Gastrocnemius medialis (tissue), 4 donors: ENCODE data around the gene ZNF497. TPM values are rescaled to one million over a fixed set of nuclear protein-coding genes. Genes with fewer than 3 reads are reported as not detected.
A peak's percentile ranks its signal among the peaks of the same experiment; 100 is the strongest.
"Not testable (repeated sequence)": the region's sequence is repeated elsewhere in the genome, so short reads cannot be mapped to it uniquely, and the experiment has no call there.

Experiments used
- ATAC-seq, 2 donors: fragments of 150-250 bp; one replicate each; pipeline ENCODE4 v1.9.1; 2016
- DNase-seq, 2 donors: peaks; one replicate each; pipeline ENCODE4 v3.0.0-alpha.2; 2019
- H3K27ac ChIP-seq, 4 donors: fragments of 200-600 bp; sonication (generic); 1 replicate in 1 of 4; 2 replicates in 3 of 4; pipeline ENCODE4 v1.5.1; 2016 to 2018; ENCODE audit warnings: mild to moderate bottlenecking in 2 of 4, moderate library complexity in 1 of 4
- H3K27me3 ChIP-seq, 3 donors: fragments of 200-600 bp; sonication (generic) in 2 of 3; 1 replicate in 1 of 3; 2 replicates in 2 of 3; pipeline versions ENCODE4 v1.5.1 to v1.6.0; 2016 to 2019; ENCODE audit warnings: mild to moderate bottlenecking in 1 of 3, moderate library complexity in 1 of 3
- H3K36me3 ChIP-seq, 2 donors: fragments of 200-600 bp; sonication (generic) in 1 of 2; one replicate each; pipeline ENCODE4 v1.5.1; 2017 to 2018
- H3K4me1 ChIP-seq, 2 donors: fragments of 200-600 bp; sonication (generic) in 1 of 2; one replicate each; pipeline ENCODE4 v1.5.1; 2016 to 2017; ENCODE audit warnings: mild to moderate bottlenecking in 2 of 2
- H3K4me3 ChIP-seq, 4 donors: fragments of 200-600 bp; sonication (generic) in 3 of 4; 1 replicate in 1 of 4; 2 replicates in 3 of 4; pipeline ENCODE4 v1.5.1; 2016 to 2019; ENCODE audit warnings: mild to moderate bottlenecking in 2 of 4
- H3K9me3 ChIP-seq, 3 donors: fragments of 200-600 bp; sonication (generic) in 2 of 3; 1 replicate in 1 of 3; 2 replicates in 2 of 3; pipeline ENCODE4 v1.5.1; 2016 to 2019
- CTCF ChIP-seq, 5 experiments: fragments of 450-650 bp in 3 of 5; fragments of 200-600 bp in 2 of 5; sonication (generic) in 2 of 5; IDR thresholded peaks in 4 of 5; conservative IDR thresholded peaks in 1 of 5; 1 replicate in 4 of 5; 2 replicates in 1 of 5; pipeline ENCODE4 v1.5.1; 2016 to 2019; ENCODE audit warnings: antibody characterized with exemption in 5 of 5, mild to moderate bottlenecking in 3 of 5, moderate library complexity in 3 of 5
- POLR2A ChIP-seq, 2 donors: fragments of 450-650 bp; IDR thresholded peaks; one replicate each; pipeline ENCODE4 v1.6.1; 2017; ENCODE audit warnings: antibody characterized with exemption in 2 of 2, mild to moderate bottlenecking in 2 of 2, moderate library complexity in 2 of 2
- in situ Hi-C, 4 donors: fragments of 200-750 bp; cut with MboI; loops; one replicate each; pipeline versions ENCODE4 v1.15.0 to v1.8.0; 2017; ENCODE audit warnings: low sequenced_read_pairs in 4 of 4
- intact Hi-C: fragments of 100-400 bp; cut with DNase I; formaldehyde crosslinking; loops from one replicate; pipeline ENCODE4 v1.15.1; 2023; ENCODE audit warnings: low total_unique reads
- total RNA-seq, 4 donors: library from RNA; depleted of rRNA; stranded (reverse); fragments of >200 nt; gene quantifications; one replicate each; pipeline versions ENCODE4 v1.1.0 to v1.2.3, GENCODE V29; 2016

ZNF497 gene
- total RNA-seq, 4 donors from 2014 or later = 0.07 to 0.87 (median 0.36) TPM; not detected in 1

DNA sequence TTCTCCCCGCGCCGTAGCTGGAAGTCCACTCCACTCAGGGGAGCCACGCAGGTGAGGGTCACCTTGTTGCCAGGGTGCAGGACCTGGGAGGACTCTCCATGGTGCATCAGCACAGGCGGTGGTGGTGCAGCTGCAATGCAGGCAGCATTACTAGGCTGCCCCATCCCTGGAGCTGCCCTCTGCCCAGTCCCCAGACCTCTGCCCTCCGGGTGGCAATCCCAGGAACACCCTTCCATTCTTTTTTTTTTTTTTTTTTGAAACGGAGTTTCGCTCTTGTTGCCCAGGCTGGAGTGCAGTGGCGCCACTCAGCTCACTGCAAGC lies 11.0 kb downstream of the ZNF497 start:
- DNase-seq (no peak), ATAC-seq (no peak)
- Histone ChIP-seq H3K4me1 (no peaks in the 10 kb centered on the region), H3K27me3 (peaks cover 14 to 53% (median 39%) of the 10 kb centered on the region in 3 donors), H3K4me3 (no peak overlapping the region), H3K27ac (no peak overlapping the region), H3K9me3 (no peaks in the 10 kb centered on the region), H3K36me3 (no peaks in the 10 kb centered on the region)
- in situ Hi-C loops (no loop called here), intact Hi-C loops (no loop called here)
- no peak for TF ChIP-seq CTCF (IDR thresholded peaks at IDR 0.05 in 4 of 5, conservative IDR thresholded peaks at IDR 0.05 in 1 of 5)

DNA sequence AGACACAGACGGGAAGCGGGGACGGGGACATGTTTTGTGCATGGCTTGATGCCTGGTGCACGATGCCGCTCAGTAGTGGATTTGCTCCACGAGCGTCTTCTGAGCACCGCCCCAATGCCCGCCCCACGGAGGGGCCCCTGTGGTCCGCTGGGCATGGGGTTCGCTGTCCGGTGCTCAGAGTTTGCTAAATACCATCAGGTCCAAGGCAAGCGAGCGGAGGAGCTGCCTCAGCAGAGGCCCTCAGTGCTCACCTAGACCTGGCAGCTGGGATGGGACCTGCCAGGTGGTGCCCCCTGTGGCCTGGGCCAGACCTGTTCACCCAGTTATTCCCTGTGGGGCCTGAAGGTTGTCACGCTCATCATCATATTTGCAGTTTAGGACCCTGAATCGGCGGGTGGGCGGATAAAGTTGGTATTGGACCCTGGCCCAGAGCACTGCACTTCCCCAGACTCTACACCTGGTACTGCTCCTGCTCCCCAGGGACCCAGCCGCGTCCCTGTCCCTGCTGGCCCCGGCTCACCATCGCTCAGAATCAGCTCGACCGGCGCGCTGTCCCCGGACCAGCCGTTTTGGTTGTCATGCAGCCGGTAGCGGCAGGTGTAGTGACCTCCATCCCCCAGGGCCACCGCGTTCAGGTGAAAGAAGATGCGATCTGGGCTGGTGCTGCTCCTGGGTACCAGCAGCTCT lies 11.5 kb downstream of the ZNF497 start:
- Histone ChIP-seq H3K36me3 (no peaks in the 10 kb centered on the region), H3K4me3 (no peak overlapping the region), H3K27me3 (peaks cover 15 to 52% (median 40%) of the 10 kb centered on the region in 3 donors), H3K9me3 (no peaks in the 10 kb centered on the region), H3K27ac (no peak overlapping the region), H3K4me1 (no peaks in the 10 kb centered on the region)
- TF ChIP-seq CTCF (IDR thresholded peaks at IDR 0.05 in 4 of 5, conservative IDR thresholded peaks at IDR 0.05 in 1 of 5) (no peak), POLR2A (IDR thresholded peaks at IDR 0.05) (no peak)
- DNase-seq = no peak
- no peak for ATAC-seq
- in situ Hi-C loops = no loop called here
- intact Hi-C loops = no loop called here

DNA sequence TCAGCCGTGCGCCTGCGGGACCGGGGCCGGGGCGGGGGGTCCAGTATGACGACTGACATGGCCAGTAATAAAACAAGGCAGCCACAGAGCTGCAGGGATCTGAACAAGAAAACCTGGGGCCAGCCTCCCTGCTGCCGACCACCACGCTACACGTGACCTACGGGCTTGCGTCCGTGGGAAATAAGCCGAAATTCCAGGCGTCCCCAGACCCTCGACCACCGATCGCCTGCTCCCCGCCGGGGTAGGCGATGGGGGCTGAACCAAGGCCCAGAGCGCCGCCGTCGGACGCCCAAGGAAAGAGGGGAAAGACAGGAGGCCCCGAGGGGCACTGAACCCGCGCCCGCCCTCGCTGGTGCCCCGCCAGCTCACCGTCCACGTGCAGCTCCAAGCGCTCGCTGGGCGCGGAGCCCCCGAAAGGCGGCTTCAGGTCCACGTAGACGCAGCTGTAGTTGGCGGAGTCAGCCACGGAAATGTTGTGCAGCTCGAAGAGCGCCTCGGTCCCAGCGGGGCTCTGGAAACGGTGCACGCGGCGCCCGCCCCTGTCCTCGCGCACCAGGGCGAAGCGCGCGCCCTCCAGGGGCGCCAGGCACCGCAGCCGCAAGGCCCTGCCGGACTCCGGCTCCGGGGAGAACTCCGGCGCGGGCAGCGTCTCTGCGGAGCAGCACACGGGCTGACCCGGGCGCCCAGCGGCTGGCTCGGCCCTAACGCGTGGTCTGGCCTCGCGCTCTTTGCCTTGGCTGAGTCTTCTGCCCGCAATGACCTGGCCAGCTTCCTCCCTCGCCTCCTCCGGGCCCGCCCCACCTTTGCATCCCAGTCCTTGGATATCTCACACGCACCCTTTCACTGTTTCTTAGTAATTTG lies 12.3 kb downstream of the ZNF497 start:
- no peak overlapping the region for H3K27ac ChIP-seq
- no peak overlapping the region for H3K4me3 ChIP-seq
- H3K36me3 ChIP-seq = no peaks in the 10 kb centered on the region
- DNase-seq (no peak), ATAC-seq (no peak)
- no peak for TF ChIP-seq CTCF (IDR thresholded peaks at IDR 0.05 in 4 of 5, conservative IDR thresholded peaks at IDR 0.05 in 1 of 5)
- no peak for TF ChIP-seq POLR2A (IDR thresholded peaks at IDR 0.05)
- no peaks in the 10 kb centered on the region for H3K9me3 ChIP-seq
- peaks cover 15 to 48% (median 37%) of the 10 kb centered on the region in 3 donors for H3K27me3 ChIP-seq
- H3K4me1 ChIP-seq = no peaks in the 10 kb centered on the region
- in situ Hi-C loops (no loop called here), intact Hi-C loops (no loop called here)

DNA sequence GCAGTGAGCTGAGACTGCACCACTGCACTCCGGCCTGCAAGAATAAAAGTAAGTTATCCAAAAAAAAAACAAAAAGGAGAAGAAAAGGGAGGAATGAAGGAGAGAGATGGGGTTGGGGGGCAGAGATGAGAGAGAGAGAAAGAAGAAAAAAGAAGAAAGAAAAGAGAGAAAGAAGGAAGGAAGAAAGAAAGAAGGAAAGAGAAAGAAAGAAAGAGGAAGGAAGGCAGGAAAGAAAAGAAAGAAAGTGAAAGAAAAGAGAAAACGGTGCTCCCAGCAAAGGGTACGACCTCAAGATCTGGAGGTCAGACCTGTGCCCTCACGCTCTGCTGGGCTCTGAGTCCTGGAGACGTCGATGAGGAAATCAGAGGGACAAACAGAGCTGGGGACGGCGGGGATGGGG lies 13.0 kb downstream of the ZNF497 start:
- peaks cover 15 to 43% (median 31%) of the 10 kb centered on the region in 3 donors for H3K27me3 ChIP-seq
- H3K4me1 ChIP-seq = no peaks in the 10 kb centered on the region
- in situ Hi-C loops (no loop called here), intact Hi-C loops (no loop called here)
- ATAC-seq (no peak), DNase-seq (no peak)
- no peak overlapping the region for H3K4me3 ChIP-seq
- no peaks in the 10 kb centered on the region for H3K36me3 ChIP-seq
- no peak for TF ChIP-seq CTCF (IDR thresholded peaks at IDR 0.05 in 4 of 5, conservative IDR thresholded peaks at IDR 0.05 in 1 of 5)
- no peak for TF ChIP-seq POLR2A (IDR thresholded peaks at IDR 0.05)
- no peak overlapping the region for H3K27ac ChIP-seq
- no peaks in the 10 kb centered on the region for H3K9me3 ChIP-seq

DNA sequence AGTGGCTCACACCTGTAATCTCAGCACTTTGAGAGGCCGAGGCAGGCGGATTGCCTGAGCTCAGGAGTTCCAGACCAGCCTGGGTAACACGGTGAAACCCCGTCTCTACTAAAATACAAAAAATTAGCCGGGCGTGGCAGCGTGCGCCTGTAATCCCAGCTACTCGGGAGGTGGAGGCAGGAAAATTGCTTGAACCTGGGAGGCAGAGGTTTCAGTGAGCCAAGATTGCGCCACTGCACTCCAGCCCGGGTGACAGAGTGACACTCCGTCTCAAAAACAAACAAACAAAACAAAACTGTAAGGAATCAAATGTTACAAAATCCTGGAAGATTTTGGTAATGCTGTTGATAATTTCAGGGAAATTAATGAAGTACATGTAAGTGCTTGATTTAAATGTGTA lies 14.5 kb downstream of the ZNF497 start:
- in situ Hi-C loops, DNase-seq, intact Hi-C loops, H3K36me3 ChIP-seq, ATAC-seq, H3K9me3 ChIP-seq, H3K4me1 ChIP-seq: not testable (repeated sequence)
- Histone ChIP-seq H3K4me3 (peak overlapping the region; percentile 55 to 57 (median 56)), H3K27me3 (peaks cover 15 to 41% (median 31%) of the 10 kb centered on the region in 3 donors), H3K27ac (peak overlapping the region in 2 of 4 donors; percentile 21 to 64)
